ENCODE data around the gene SALL3.
A peak's percentile ranks its signal among the peaks of the same experiment; 100 is the strongest.
"Not testable (repeated sequence)": the region's sequence is repeated elsewhere in the genome, so short reads cannot be mapped to it uniquely, and the experiment has no call there.

The SALL3 gene

GRCh38 chr18:78979730-78980278 is at the start of gene SALL3:
Gene SALL3, plus strand, starts transcription at chr18:78979818. Its CDS starts 457 bp downstream, at chr18:78980275.
- ATAC-seq (no peak), DNase-seq (no peak)

GRCh38 chr18:78932281-78932680 is 47.3 kb upstream of the SALL3 start:
- ATAC-seq = no peak
- DNase-seq = no peak

- DNase-seq = no peak
- no peak for ATAC-seq
These were observed 45.6 kb upstream of the SALL3 start for GRCh38 chr18:78934003-78934402.

DNA sequence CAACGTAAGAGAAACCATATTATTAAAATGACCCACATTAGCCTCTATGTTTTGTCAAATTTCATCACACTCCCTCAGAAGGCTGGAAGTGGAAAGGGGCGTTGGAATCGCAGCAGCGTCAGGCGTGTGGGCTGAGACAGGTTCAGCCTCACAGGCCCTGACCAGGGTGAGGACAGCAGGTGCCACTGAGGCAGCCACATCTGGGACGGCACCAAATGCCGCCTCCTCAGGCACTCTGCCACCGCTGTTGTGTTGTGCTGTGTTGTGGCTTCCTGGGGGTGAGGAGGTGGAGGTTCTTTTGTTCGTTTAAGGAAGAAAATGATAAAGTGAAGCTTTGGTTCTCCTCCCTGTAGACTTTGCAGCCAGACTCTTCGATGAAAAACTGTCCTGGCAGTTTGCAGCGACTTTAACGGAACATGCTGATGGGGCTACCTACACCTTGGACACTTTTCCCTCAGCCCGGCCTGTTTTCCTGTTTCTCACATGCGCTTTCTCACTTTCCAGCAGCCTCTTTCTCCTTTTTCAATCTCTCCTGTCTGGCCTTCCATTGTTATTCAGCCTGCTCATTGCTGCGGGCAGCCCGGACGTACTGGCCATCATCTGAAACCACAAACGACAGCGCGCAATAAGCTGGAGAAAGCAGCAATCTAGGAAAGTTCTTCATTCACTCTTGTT is 44.9 kb upstream of the SALL3 start:
- no peak for ATAC-seq

GRCh38 chr18:78935406-78935805 is 44.2 kb upstream of the SALL3 start:
- ATAC-seq = no peak
- DNase-seq = no peak

More for the DNA sequence above, 44.9 kb upstream of the SALL3 start:
- DNase-seq = no peak

DNA sequence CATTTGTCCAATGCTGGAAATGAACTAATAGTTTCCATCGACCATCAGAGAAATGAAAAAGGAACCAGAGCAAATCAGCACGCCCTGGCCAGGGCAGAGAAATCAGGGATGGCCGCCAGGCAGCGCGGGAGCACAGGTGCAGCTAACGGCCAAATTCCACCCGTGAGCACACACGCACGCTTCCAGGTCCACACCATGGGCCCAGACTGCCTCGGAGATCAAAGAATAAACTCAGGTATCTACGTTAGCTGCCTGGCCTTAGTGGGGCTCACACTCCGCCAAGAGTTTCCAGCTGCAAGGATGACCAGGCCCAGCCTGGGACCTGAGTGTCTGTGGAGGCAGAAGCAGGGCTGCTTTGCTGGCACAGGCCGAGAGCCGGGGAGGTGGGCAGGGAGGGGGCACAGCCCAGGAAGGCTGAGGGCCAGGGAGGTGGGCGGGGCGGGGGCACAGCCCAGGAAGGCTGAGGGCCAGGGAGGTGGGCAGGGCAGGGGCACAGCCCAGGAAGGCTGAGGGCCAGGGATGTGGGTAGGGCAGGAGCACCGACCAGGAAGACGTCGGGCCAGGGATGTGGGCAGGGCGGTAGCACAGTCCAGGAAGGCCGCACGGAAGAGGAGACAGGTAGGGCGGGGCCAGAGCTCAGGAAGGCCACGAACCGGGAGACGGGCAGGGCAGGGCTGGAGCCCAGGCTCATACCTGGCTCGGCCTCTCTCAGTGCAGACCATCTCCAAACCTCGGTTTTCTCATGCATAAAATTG is 43.2 kb upstream of the SALL3 start:
- DNase-seq = no peak
- no peak for ATAC-seq

DNA sequence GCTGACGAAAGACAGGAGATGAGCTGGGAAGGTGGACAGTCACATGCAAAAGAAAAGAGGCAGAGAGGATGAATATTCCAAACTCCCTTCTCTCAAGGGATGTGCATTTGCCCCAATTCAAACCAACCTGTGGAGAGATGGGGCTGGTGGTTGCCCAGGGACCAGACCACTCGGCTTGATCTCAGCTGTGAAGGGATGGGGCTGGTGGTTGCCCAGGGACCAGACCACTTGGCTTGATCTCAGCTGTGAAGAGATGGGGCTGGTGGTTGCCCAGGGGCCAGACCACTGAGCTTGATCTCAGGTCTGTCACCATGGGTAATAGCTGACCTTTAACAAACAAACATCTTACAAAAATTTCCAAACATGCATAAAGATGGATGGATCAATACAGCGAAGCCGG is 42.5 kb upstream of the SALL3 start:
- ATAC-seq (no peak), DNase-seq (no peak)

- peak; percentile 31 for DNase-seq
- peak; percentile 85 for ATAC-seq
These were observed 40.5 kb upstream of the SALL3 start for GRCh38 chr18:78939105-78939504.

GRCh38 chr18:78939734-78940494 is 39.7 kb upstream of the SALL3 start:
- no peak for DNase-seq
- ATAC-seq = no peak

DNA sequence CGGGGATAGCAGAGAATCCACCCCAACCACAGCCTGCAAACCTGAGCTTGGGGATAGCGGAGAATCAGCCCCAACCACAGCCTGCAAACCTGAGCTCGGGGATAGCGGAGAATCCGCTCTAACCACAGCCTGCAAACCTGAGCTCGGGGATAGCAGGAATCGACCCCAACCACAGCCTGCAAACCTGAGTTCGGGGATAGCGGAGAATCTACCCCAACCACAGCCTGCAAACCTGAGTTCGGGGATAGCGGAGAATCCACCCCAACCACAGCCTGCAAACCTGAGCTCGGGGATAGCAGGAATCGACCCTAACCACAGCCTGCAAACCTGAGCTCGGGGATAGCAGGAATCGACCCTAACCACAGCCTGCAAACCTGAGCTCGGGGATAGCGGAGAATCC is 37.4 kb upstream of the SALL3 start:
- DNase-seq, ATAC-seq: not testable (repeated sequence)

DNA sequence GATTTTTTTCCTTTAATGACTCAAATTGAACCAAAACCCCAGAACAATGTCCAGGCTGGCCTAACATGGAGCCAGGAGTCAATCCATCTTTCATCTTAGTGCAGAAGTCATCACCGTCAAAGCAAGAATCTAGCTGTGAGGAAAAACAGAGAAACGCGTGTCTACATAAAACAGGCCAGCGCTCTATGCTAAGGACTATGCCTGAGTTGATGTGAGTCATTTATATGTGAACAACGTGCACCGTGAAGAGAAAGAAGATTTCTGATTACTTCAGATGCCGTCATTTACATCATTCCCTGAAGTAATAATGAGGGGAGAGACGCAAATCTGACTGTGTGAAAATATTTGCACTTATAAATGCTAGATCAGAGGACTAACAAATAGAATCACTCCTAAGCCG is 34.0 kb upstream of the SALL3 start:
- DNase-seq = no peak
- ATAC-seq = no peak

DNA sequence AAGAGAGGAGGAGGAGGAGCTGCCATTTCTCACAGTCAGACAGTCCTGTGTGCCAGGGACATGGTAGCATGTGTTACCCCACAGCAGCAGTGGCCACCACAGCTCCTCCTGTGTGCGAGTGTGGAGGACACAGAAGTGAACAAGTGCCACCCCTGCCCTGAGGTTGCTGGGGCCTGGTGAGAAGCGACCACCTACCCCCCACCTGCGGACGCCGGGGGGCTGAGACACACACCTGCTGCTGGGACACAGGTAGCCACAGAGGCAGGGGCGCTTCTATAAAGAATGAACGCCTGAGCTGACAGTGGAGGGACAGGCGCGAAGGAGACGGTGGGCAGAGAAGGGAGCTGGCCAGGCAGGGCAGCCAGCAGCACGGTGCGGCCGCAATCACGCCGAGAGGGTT is 32.3 kb upstream of the SALL3 start:
- no peak for DNase-seq
- ATAC-seq = no peak

DNA sequence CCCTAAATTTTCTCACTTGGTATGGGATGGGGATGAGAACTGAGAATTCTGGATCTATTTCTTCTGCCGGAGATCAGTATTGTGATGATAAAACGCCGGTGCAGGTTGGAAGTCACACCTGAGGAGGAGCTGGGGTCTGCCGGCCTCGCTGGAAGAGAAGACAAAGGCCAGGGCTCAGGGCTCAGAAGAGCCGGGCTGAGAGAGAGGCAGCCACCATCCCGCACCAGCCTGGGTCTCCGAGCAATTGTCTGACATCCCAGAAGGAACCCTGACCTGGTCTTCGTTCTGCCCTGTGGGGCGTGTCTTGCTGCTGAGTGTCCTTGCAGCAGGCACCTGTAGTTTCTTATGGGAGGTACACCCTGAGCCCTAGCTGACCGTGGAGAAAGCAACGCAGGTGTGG is 31.4 kb upstream of the SALL3 start:
- no peak for ATAC-seq
- no peak for DNase-seq

DNA sequence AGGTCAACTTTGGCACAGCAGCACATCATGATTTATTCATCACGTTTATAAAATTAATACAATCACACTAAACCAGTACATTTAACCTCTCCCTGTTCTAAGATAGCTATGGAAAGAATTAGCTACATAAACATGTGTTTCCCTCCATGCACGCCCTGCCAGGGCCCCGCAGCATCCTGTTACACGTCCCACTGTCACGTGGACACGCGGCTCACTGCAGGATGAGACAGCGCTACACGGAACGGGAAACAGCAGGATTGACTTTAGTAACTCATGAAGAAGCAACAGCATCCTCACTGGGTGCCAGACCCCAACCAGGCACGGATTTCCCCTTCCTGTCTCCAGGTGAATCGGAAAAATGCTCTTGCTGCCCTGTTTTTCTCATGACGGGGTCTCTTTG is 30.9 kb upstream of the SALL3 start:
- ATAC-seq (no peak), DNase-seq (no peak)

DNA sequence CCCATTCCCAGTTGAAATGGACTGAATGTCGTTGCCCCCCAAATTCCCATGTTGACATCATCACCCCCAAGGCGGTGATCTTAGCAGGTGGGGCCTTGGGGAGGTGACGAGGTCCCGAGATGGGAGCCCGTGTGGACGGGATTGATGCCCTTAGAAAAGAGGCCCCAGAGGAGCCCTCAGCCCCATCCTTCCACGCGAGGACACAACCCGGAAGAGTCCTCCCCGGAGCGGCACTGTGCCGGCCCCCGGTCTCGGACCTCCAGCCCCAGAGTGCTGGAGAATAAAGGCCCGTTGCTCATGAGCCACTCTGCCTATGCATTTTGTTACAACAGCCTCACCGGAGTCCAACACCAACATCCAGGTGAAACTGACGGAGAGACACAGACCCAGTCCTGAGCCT is 30.4 kb upstream of the SALL3 start:
- no peak for DNase-seq
- ATAC-seq = no peak

GRCh38 chr18:78950386-78950785 is 29.2 kb upstream of the SALL3 start:
- DNase-seq (no peak), ATAC-seq (no peak)

GRCh38 chr18:78953566-78953965 is 26.1 kb upstream of the SALL3 start:
- ATAC-seq (no peak), DNase-seq (no peak)

GRCh38 chr18:78955051-78955450 is 24.6 kb upstream of the SALL3 start:
- ATAC-seq = no peak
- no peak for DNase-seq

DNA sequence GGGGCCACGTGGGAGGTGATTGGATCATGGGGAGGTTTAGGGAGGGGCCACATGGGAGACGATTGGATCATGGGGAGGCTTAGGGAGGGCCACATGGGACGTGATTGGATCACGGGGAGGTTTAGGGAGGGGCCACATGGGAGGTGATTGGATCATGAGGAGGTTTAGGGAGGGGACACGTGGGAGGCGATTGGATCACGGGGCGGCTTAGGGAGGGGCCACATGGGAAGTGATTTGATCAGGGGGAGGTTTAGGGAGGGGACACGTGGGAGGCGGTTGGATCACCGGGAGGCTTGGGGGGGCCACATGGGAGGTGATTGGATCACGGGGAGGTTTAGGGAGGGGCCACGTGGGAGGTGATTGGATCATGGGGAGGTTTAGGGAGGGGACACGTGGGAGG is 22.5 kb upstream of the SALL3 start:
- no peak for ATAC-seq
- DNase-seq = no peak

DNA sequence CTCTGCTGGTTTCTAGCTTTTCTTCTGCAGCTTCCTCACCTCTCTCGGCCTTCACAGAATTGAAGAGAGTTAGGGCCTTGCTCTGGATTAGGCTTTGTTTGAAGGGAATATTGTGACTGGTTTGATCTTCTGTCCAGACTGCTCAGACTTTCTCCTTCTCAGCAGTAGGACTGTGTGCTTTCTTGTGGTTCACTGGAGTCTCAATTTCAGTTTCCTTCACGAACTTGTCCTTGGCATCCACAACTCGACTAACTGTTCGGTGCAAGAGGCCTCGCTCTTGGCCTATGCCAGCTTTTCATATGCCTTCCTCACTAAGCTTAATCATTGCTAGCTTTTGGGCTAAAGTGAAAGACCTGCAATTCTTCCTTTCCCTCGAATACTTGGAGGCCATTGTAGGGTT is 18.9 kb upstream of the SALL3 start:
- ATAC-seq = no peak
- DNase-seq = no peak

DNA sequence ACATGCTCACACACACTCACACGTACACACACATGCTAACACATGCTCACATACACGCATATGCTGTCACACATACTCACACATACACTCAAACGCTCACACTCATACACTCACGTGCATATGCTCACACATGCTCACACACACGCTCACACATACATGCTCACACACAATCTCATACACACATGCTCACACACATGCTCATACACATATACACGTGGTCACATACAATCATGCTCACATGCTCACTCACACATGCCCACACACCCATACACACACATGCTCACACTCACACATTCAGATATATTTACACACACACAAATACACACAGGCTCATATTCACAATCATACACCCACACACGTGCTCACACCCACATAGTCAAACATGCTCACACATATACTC is 17.5 kb upstream of the SALL3 start:
- no peak for DNase-seq
- ATAC-seq = no peak

GRCh38 chr18:78964727-78965126 is 14.9 kb upstream of the SALL3 start:
- ATAC-seq, DNase-seq: not testable (repeated sequence)

GRCh38 chr18:78965260-78965659 is 14.4 kb upstream of the SALL3 start:
- DNase-seq (no peak), ATAC-seq (no peak)

All from stimulated activated naive CD8-positive, alpha-beta T cell treated with anti-CD3 and anti-CD28 coated beads, Interleukin-15, Interleukin-2, amounts not matched to agents 100 U/mL and 50 U/mL, for 24 hours (primary cell).